Stimulated activated memory B cell treated with anti-CD40 and anti-IgM and Interleukin-4, amounts not matched to agents 10 μg/mL and 1 μg/mL and 100 μg/mL, for 72 hours (primary cell): Measurements from ENCODE around the gene DNAI1.
"Not testable (repeated sequence)": the region's sequence is repeated elsewhere in the genome, so short reads cannot be mapped to it uniquely, and the experiment has no call there.

Experiments used
- ATAC-seq: fragments of 150-1000 bp; cut with Tn5 transposase; 2 replicates; pipeline ENCODE4 v1.10.0; 2021
- H3K27ac Mint-ChIP-seq: one replicate; pipeline ENCODE4 v1.8.0; 2022; ENCODE audit warnings: mild to moderate bottlenecking, mixed read lengths
- H3K27me3 Mint-ChIP-seq: one replicate; pipeline ENCODE4 v1.8.0; 2022; ENCODE audit warnings: mixed read lengths
- H3K36me3 Mint-ChIP-seq: one replicate; pipeline ENCODE4 v1.8.0; 2022; ENCODE audit warnings: mixed read lengths
- H3K4me1 Mint-ChIP-seq: one replicate; pipeline ENCODE4 v1.8.0; 2022; ENCODE audit warnings: mixed read lengths
- H3K4me3 Mint-ChIP-seq: one replicate; pipeline ENCODE4 v1.8.0; 2022; ENCODE audit warnings: mild to moderate bottlenecking, moderate library complexity, mixed read lengths
- H3K9me3 Mint-ChIP-seq: one replicate; pipeline ENCODE4 v1.8.0; 2022; ENCODE audit warnings: mixed read lengths

The DNAI1 gene

DNA sequence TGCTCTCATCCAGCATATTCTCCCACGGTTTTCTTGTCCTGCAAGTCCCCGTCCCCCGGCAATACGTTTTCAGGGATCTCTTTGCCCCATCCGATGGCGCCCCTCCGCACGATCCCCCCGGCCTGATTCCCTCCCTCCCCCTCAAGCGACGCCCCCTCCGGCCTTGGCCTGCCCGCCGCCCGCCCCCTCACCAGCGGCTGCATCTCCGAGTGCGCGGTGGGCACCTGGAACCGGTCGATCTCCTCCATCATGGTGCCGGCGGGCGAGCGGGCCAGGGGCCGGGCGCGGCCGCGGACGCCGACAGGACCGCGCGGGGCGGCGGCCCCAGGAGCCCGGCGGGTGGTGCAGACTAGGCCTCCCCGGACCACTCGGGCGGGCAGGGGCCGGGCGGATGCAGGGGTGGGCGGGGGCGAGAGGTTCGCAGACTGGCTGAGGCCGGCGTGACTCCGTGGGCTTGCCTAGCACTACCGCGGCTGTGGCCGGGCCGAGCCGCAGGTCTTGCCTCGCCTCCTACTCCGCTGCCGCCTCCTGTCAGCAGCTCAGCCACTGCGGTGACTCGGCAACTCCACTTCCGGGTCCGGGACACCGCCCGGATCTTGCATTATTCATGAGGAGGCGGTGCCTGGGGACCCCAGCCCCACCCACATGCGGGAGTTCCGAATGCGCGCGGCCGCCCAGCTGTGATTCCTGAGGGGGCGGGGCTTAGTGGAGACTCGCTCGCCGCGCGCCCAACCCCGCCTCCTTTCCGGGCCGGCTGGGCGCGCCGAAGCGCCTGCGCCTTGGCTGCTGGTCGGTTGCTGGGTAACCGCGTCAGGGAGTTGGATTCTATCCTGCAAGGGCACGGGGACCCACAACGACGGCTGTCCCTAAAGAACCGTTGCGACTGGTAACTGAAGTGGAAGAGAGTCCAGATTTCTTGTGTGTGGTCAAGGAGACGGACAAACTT, at the start of gene DNAI1, which contains the start of gene FAM219A:
Gene DNAI1, plus strand, starts transcription at position 793 of the 946 bp plus-strand sequence. CDS start 201 bp downstream, outside the sequence.
Gene FAM219A, minus strand, starts transcription at position 558 of the 946 bp plus-strand sequence. Its CDS starts 307 bp downstream, at position 251.
- peak within 1 kb of the TSS; percentile 87 for H3K4me3 Mint-ChIP-seq
- peaks cover 1% of the 10 kb centered on the region for H3K36me3 Mint-ChIP-seq
- H3K27me3 Mint-ChIP-seq, result peaks cover 9% of the 10 kb centered on the region
- H3K27ac Mint-ChIP-seq, result peak within 1 kb of the TSS; percentile 68
- no peaks in the 10 kb centered on the region for H3K9me3 Mint-ChIP-seq
- ATAC-seq, result peak; percentile 98
- H3K4me1 Mint-ChIP-seq, result peaks cover 36% of the 10 kb centered on the region

DNA sequence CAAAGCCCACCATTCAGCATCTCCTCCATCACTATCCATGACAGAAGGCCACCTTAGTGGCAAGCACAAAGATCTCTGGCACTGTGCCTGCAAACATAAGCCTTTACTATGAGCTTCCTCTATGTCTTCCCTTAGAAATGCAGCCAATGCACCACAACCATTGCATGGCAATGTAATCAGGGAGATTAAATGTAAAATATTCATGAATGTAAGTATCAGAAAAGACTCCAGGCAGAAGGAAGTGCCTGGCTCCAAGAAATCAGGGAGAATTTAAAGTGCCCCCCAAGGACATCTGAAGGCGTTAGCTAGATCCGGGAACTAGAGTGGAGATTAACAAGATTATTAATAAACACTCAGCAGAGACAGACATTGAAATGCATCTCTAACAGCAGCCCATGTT, 49.5 kb upstream of the DNAI1 start:
- Mint-ChIP-seq H3K27ac (no peak overlapping the region), H3K9me3 (no peaks in the 10 kb centered on the region), H3K36me3 (peaks cover 17% of the 10 kb centered on the region), H3K4me1 (no peaks in the 10 kb centered on the region), H3K27me3 (no peaks in the 10 kb centered on the region), H3K4me3 (no peak overlapping the region)
- ATAC-seq, result no peak

DNA sequence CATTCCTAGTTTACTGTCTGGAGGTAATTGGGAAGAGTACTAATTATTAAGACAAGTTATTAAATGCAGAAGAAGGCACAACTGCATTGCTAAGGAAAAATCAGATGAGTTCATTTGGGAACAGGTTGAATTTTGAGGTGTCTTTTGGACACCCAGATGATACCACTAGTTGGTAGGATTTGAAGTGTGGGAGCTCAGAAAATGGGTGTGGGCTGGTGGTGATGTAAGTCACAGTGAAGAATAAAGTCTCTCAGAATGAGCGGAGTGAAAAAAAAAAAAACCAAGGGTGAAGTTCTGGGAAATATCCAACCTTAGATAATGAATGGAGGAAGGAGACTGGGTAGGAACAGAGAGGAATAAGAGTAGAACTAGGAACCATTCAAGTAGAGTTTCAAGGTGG, 46.3 kb upstream of the DNAI1 start:
- H3K27me3 Mint-ChIP-seq, result no peaks in the 10 kb centered on the region
- no peaks in the 10 kb centered on the region for H3K9me3 Mint-ChIP-seq
- ATAC-seq, result no peak
- H3K27ac Mint-ChIP-seq, result no peak overlapping the region
- H3K36me3 Mint-ChIP-seq, result peaks cover 21% of the 10 kb centered on the region
- no peaks in the 10 kb centered on the region for H3K4me1 Mint-ChIP-seq
- no peak overlapping the region for H3K4me3 Mint-ChIP-seq

DNA sequence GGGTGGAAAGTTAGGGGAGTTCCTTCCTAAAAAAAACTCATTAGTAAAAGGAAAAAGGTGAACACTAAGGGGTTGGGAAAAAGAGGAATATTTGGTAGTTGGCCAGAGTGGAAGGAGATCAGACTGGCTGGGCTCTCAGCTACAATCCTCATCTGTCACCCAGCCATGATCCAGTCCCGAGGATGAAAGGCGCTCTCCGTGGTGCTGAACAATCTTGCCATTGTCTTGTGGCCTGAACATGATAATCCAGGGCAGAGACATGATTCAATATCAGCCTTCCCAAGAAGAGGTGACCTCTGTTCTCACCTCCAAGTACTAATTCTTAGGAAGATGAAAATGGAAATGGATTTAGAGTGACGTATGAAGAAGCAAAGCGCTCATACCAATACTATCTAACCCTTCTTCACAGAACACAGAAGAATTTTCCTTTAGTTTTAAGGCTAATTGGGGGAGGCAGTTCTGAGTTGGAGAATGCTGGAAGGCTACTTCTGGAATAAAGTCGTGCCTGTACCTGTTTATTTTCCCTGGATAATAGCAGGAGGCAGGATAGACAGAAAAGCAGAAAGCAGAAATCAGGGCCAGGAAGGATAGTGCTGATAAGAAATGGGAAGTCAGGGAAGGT, 45.3 kb upstream of the DNAI1 start:
- Mint-ChIP-seq H3K27ac (no peak overlapping the region), H3K4me3 (no peak overlapping the region), H3K9me3 (no peaks in the 10 kb centered on the region), H3K27me3 (no peaks in the 10 kb centered on the region), H3K4me1 (no peaks in the 10 kb centered on the region), H3K36me3 (peaks cover 21% of the 10 kb centered on the region)
- ATAC-seq, result no peak

DNA sequence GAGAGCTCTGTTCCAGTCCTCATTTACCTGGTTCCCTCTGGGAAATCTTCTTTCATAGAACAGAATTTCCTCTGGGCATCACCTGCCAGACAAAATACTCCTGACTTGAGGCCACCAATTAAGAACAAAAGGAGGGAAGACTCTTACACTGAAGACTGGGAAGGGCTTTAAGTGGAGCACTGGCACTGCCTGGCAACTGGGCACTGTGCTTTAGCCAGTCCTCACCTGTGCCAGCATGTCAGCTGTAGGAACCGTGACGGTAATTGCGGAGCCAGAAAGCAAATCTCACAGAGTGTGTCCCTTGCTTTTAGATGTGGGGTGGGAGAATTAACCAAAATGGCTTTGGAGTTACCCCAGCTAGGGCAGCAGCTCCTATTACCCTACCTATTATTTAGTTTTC, 40.9 kb upstream of the DNAI1 start:
- Mint-ChIP-seq H3K9me3 (no peaks in the 10 kb centered on the region), H3K4me3 (no peak overlapping the region), H3K27ac (no peak overlapping the region)

DNA sequence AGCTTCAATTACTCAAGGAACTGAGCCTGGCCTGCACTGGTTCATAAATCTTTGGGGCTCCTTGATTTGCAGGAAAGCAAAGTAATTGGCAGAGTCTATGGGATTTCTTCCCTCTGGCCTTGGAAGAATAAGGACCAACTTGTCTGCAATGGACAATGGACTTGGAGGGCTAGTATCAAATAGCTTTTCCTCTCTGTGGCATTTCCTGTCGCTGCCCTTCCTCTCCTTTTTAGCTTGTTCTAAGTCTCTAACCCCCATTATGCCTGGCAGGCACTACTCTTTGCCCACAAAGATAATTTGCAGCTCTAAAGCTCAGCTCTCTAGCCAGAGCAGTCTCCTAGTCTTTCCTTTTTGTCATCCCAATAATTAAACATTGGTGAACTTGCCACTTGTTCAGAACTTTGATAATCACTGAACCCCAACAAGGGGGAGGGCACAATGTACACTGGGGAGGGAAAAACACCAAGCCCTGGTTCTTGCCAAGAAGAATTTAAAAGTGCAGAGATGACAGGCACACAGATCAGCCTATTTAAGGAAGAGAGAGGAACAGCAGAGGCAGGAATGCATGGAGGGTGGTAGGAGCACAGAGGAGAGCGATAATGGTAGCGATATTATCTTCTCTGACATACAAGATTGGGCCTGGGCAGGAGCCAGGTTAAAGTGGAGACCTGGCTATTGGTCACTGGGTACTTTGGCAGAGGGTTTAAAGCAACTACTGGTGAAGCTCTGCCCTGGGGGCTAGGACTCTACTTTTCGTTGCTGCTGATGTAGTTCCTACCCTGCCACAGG, 38.7 kb upstream of the DNAI1 start:
- Mint-ChIP-seq H3K27me3 (no peaks in the 10 kb centered on the region), H3K4me3 (no peak overlapping the region), H3K36me3 (peaks cover 13% of the 10 kb centered on the region), H3K9me3 (no peaks in the 10 kb centered on the region), H3K27ac (no peak overlapping the region), H3K4me1 (no peaks in the 10 kb centered on the region)
- no peak for ATAC-seq

More for the DNA sequence above, 40.9 kb upstream of the DNAI1 start:
- Mint-ChIP-seq H3K36me3 (peaks cover 8% of the 10 kb centered on the region), H3K4me1 (no peaks in the 10 kb centered on the region), H3K27me3 (no peaks in the 10 kb centered on the region)
- ATAC-seq, result no peak

DNA sequence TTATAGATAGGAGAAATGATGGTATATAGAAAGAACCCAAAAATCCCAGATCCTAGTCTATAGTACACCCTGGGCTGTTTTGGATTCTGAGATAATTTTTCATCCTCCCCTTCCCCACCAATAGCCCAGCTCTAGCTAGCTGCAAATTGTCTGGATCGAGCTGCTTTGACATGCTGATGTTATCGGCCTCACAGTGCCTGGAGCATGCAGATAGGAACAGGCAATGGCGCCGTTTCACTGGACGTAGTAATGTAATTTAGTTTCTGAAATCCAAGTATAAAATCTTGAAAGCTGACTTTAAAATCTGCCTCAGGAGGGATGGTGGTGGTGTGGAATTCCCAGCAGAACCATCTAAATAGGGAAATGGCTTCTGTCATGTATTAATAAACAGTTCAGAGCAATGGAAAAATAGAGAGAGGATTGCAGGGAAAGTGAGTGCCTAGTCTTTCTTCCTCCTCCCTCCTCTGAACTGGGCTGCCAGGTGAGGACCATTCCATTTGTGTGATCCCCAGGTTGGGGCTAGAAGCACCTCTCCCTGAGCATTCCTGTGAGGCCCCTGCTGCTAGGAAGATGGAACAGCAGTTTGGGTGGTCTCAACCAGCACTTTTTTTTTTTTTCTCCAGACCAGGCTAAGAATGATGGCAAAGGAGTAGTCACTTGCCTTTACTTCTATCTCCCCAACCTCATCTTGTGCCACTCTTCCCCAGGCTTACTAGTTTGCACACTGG, 32.1 kb upstream of the DNAI1 start:
- no peak overlapping the region for H3K27ac Mint-ChIP-seq
- H3K27me3 Mint-ChIP-seq, result no peaks in the 10 kb centered on the region
- H3K36me3 Mint-ChIP-seq, result peaks cover 28% of the 10 kb centered on the region
- no peak overlapping the region for H3K4me3 Mint-ChIP-seq
- no peak for ATAC-seq
- H3K4me1 Mint-ChIP-seq, result peaks cover 6% of the 10 kb centered on the region
- H3K9me3 Mint-ChIP-seq, result no peaks in the 10 kb centered on the region

DNA sequence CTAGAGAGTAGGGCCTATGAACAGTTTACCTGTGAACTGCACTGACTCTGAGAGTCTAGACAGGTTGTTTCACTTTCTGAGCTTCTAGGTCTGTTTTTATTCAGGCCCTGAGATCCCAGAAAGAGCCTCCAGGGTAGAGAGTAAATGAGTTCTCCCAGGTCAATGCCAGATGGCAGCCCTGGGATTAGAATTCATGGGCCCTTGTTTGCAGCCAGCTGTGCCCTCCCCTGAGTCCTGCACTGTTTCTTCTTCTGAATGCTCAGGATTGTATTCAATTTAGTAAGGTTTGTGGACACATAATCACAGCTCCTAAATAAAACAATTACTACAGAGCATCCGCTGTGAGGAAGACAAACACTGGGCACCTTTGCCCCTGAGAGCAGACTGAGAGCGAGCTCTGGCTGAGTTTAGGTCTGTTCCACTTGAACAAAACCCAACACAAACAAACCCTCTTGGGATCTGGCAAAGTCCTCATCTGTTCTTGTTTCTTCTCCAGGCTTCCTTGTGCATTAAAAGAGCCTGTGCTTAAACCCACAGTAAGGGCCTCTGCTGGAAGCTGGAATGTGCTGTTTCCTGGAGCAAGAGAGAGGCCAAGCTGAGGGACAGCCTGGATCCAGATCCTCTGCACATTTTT, 30.2 kb upstream of the DNAI1 start:
- H3K4me3 Mint-ChIP-seq, result no peak overlapping the region
- no peaks in the 10 kb centered on the region for H3K9me3 Mint-ChIP-seq
- no peaks in the 10 kb centered on the region for H3K27me3 Mint-ChIP-seq
- no peak overlapping the region for H3K27ac Mint-ChIP-seq
- H3K4me1 Mint-ChIP-seq, result peaks cover 6% of the 10 kb centered on the region
- peaks cover 32% of the 10 kb centered on the region for H3K36me3 Mint-ChIP-seq
- no peak for ATAC-seq

DNA sequence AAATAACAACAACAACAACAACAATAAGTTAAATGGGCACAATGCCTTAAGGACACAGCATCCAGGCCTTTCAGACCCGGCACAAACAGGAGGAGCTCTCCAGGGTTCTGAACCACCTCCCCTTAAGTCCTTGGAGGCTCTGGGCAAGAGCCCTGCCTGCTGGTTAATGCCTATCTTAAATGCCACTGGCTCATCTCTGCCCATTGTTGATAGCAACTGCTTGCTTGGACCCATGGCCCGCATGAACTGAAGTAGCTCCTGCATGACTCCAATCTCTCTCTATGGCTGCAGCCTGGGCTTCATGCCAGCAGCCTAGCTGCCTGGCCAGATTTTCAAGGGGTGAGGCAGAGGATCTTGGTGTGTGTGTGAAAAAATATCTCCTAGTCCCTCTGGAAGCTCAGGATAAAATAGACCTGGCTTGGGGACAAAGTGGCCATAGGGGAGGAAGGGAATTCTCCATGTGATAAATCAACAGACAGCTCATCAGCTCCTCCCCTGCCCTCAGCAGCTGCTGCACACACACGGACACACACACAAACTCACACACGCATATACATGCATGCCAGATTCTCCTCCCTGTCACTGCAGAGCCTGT, 27.7 kb upstream of the DNAI1 start:
- no peaks in the 10 kb centered on the region for H3K27me3 Mint-ChIP-seq
- H3K4me3 Mint-ChIP-seq, result no peak overlapping the region
- no peak for ATAC-seq
- H3K9me3 Mint-ChIP-seq, result no peaks in the 10 kb centered on the region
- H3K36me3 Mint-ChIP-seq, result peaks cover 27% of the 10 kb centered on the region
- no peak overlapping the region for H3K27ac Mint-ChIP-seq
- H3K4me1 Mint-ChIP-seq, result peaks cover 6% of the 10 kb centered on the region

DNA sequence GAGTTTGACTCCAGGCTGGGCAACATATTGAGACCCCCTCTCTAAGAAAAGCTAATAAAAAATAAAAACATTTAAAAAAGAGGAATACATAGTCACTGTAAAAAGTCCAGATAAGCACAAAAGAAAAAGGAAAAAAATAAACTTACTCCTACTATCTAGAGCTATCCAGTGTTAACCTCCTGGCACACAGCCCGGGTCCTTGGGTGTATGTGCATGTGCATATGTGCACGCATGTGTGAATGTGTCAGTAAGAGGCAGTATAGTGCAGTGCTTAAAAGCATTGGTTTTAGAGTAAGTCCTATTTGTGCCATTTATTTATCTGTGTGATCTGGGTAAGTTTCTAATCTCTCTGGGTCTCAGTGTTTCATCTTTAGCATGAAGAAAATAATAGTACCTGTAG, 26.9 kb upstream of the DNAI1 start:
- H3K4me3 Mint-ChIP-seq, result no peak overlapping the region
- no peaks in the 10 kb centered on the region for H3K27me3 Mint-ChIP-seq
- no peaks in the 10 kb centered on the region for H3K9me3 Mint-ChIP-seq
- H3K27ac Mint-ChIP-seq, result no peak overlapping the region
- H3K36me3 Mint-ChIP-seq, result peaks cover 26% of the 10 kb centered on the region
- peaks cover 6% of the 10 kb centered on the region for H3K4me1 Mint-ChIP-seq
- no peak for ATAC-seq

DNA sequence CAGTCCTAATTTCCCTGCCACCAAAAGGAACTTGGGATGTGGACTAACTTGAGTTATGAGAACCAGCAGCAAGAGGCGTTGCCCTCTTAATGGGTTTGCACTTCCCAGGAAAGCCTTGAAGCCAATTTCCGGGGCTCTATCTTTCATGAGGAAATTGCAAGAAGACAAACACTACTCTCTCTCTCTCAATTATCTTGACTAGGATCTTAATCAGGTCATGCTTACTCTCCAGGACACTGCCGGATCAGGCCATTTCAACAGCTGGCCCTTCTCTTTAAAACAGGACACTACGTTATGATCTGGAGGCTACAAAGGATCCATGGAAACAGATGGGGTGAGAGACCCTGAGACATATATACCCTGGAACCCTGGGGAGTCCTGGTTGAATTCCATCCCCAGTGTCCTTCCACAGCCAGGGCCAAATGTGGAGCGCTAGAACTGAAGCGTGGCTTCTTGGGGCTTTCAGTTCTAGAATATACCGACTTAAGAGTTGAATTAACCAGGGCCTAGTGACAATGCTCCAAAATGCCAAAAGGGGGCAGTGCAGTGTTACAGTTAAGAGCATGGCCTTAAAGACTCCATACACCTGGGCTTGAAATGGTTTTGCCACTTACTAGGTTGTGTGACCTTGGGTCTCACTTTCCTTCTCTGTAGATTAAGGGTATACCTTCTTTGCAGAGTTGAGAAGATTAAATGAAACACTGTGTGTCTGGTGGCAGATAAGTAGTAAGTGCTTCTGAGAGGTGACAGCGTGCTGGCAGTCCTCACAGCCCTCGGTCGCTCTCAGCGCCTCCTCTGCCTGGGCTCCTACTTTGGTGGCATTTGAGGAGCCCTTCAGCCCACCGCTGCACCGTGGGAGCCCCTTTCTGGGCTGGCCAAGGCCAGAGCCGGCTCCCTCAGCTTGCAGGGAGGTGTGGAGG, 21.3 kb upstream of the DNAI1 start:
- Mint-ChIP-seq H3K4me1 (no peaks in the 10 kb centered on the region), H3K4me3 (no peak overlapping the region), H3K27ac (no peak overlapping the region), H3K27me3 (no peaks in the 10 kb centered on the region), H3K9me3 (no peaks in the 10 kb centered on the region), H3K36me3 (peaks cover 4% of the 10 kb centered on the region)
- peak; percentile 78 for ATAC-seq

DNA sequence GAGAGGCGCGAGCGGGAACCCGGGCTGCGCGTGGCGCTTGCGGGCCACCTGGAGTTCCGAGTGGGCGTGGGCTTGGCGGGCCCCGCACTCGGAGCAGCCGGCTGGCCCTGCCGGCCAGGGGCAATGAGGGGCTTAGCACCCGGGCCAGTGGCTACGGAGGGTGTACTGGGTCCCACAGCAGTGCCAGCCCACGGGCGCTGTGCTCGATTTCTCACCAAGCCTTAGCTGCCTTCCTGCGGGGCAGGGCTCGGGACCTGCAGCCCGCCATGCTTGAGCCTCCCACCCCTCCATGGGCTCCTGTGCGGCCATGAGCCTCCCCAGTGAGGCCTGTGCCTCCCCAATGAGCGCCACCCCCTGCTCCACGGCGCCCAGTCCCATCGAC, 20.7 kb upstream of the DNAI1 start:
- not testable (repeated sequence) for H3K4me1 Mint-ChIP-seq, H3K27me3 Mint-ChIP-seq, H3K27ac Mint-ChIP-seq, H3K4me3 Mint-ChIP-seq, ATAC-seq, H3K36me3 Mint-ChIP-seq, H3K9me3 Mint-ChIP-seq

DNA sequence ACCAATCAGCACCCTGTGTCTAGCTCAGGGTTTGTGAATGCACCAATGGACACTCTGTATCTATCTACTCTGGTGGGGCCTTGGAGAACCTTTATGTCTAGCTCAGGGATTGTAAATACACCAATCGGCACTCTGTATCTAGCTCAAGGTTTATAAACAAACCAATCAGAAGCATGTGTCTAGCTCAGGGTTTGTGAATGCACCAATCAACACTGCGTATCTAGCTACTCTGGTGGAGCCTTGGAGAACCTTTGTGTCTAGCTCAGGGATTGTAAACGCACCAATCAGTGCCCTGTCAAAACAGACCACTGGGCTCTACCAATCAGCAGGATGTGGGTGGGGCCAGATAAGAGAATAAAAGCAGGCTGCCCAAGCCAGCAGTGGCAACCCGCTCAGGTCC, 20.1 kb upstream of the DNAI1 start:
- not testable (repeated sequence) for H3K9me3 Mint-ChIP-seq, H3K27me3 Mint-ChIP-seq, ATAC-seq, H3K4me3 Mint-ChIP-seq, H3K27ac Mint-ChIP-seq, H3K4me1 Mint-ChIP-seq, H3K36me3 Mint-ChIP-seq
